GM12864 (cell line): ENCODE measurements around the gene MAP3K10.
"Not testable (repeated sequence)": the region's sequence is repeated elsewhere in the genome, so short reads cannot be mapped to it uniquely, and the experiment has no call there.

Experiments
- DNase-seq: peaks from one replicate; pipeline ENCODE4 v3.0.0-alpha.2; 2011; ENCODE audit warnings: low read depth
- H3K4me3 ChIP-seq: 2 replicates; pipeline ENCODE4 v1.5.1; 2011; ENCODE audit warnings: mild to moderate bottlenecking, low read depth, low read length, control low read depth
- CTCF ChIP-seq: IDR thresholded peaks from 2 replicates; pipeline ENCODE4 v1.5.1; 2011; ENCODE audit warnings: low read depth, mild to moderate bottlenecking, moderate library complexity, low read length, control low read depth, inconsistent platforms; ENCODE audit errors: missing control alignments

MAP3K10 gene

GRCh38 chr19:40190891-40191835 is at the start of gene MAP3K10:
TSS of gene MAP3K10 (plus strand) at chr19:40191426. CDS start at chr19:40192032, 606 bp downstream.
- no peak for TF ChIP-seq CTCF
- no peak for DNase-seq
- peak within 1 kb of the TSS; percentile 95 for H3K4me3 ChIP-seq

GRCh38 chr19:40141551-40141950 is 49.7 kb upstream of the MAP3K10 start:
- DNase-seq: no peak
- H3K4me3 ChIP-seq: no peak overlapping the region; the same call in 1 of the 2 replicates
- TF ChIP-seq CTCF: no peak

GRCh38 chr19:40143612-40144011 is 47.6 kb upstream of the MAP3K10 start:
- peak overlapping the region; percentile 54 for H3K4me3 ChIP-seq
- DNase-seq: peak; percentile 74
- TF ChIP-seq CTCF: no peak

- peak overlapping the region; percentile 35; the same call in 1 of the 2 replicates for H3K4me3 ChIP-seq
- DNase-seq: no peak
- TF ChIP-seq CTCF: no peak
Measured at GRCh38 chr19:40144151-40144550, 47.1 kb upstream of the MAP3K10 start.

GRCh38 chr19:40144947-40145748 is 46.1 kb upstream of the MAP3K10 start:
- DNase-seq: no peak
- no peak overlapping the region for H3K4me3 ChIP-seq
- TF ChIP-seq CTCF: peak; percentile 25

GRCh38 chr19:40145749-40146029 is 45.5 kb upstream of the MAP3K10 start:
- not testable (repeated sequence) for H3K4me3 ChIP-seq, DNase-seq

GRCh38 chr19:40147338-40147692 is 43.9 kb upstream of the MAP3K10 start:
- no peak for TF ChIP-seq CTCF
- no peak for DNase-seq
- H3K4me3 ChIP-seq: no peak overlapping the region
